ENCODE measurements around the gene POLR2I.

DNA sequence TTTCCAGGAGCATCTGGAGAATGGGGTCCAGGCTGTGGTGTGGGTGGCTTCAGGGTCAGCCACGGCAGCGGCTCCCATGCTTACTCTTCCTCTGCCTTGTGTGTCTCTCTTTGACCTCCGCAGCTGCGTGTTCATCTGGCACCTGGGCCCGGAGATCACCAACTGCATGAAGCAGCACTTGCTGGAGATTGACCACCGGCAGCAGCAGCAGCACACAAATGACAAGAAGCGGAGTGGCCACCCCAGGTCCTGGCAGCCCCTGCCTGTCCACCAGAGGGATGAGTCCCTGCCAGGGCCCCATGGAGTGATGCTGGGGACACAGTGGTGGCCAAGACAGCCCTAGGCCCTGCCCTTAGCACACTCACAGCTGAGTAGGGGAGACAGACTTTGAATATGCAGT lies 22.1 kb downstream of the POLR2I start:
- TF ChIP-seq, protein P1, sequence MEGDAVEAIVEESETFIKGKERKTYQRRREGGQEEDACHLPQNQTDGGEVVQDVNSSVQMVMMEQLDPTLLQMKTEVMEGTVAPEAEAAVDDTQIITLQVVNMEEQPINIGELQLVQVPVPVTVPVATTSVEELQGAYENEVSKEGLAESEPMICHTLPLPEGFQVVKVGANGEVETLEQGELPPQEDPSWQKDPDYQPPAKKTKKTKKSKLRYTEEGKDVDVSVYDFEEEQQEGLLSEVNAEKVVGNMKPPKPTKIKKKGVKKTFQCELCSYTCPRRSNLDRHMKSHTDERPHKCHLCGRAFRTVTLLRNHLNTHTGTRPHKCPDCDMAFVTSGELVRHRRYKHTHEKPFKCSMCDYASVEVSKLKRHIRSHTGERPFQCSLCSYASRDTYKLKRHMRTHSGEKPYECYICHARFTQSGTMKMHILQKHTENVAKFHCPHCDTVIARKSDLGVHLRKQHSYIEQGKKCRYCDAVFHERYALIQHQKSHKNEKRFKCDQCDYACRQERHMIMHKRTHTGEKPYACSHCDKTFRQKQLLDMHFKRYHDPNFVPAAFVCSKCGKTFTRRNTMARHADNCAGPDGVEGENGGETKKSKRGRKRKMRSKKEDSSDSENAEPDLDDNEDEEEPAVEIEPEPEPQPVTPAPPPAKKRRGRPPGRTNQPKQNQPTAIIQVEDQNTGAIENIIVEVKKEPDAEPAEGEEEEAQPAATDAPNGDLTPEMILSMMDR (IDR thresholded peaks at IDR 0.05) = no peak
- TF ChIP-seq RFX5 (IDR thresholded peaks at IDR 0.05; ENCODE audit: low read length) = no peak
- no peak for TF ChIP-seq NFIC (IDR thresholded peaks at IDR 0.05; ENCODE audit: borderline replicate concordance)

Data from SK-N-SH (cell line).